ENCODE results near the gene USP10. TPM values are rescaled to one million over a fixed set of nuclear protein-coding genes. Genes with fewer than 3 reads are reported as not detected.

USP10 gene
- total and polyA plus RNA-seq, 12 donors: 17.5 to 82.9 (median 62.8) TPM

- ATAC-seq (no peak), DNase-seq (no peak)
- Histone ChIP-seq H3K9me3 (no peaks in the 10 kb centered on the region), H3K27me3 (peaks cover 0 to 5% (median 0%) of the 10 kb centered on the region in 7 donors), H3K36me3 (peaks cover 0 to 3% (median 0%) of the 10 kb centered on the region in 9 donors), H3K4me1 (peaks cover 0 to 7% (median 0%) of the 10 kb centered on the region in 9 donors), H3K4me3 (no peak overlapping the region), H3K27ac (no peak overlapping the region)
- intact Hi-C loops (cut with DNase I): loop anchor here in 7 of 10 donors (2.0 to 5.0 kb wide), 3 partner anchors 51 to 54 kb away; no protein-coding TSS in a partner anchor
- 84 to 92% methylated on average over 3 of the region's 3 CpGs for WGBS, 2 donors
- no peak for TF ChIP-seq CTCF (IDR thresholded peaks at IDR 0.05)
Observed at GRCh38 chr16:84673561-84673960, 26.2 kb upstream of the USP10 start.

GRCh38 chr16:84675423-84675822 is 24.4 kb upstream of the USP10 start:
- DNase-seq (no peak), ATAC-seq (no peak)
- H3K36me3 ChIP-seq: no peaks in the 10 kb centered on the region
- H3K27ac ChIP-seq: no peak overlapping the region
- no peaks in the 10 kb centered on the region for H3K9me3 ChIP-seq
- no peak overlapping the region for H3K4me3 ChIP-seq
- peaks cover 0 to 7% (median 0%) of the 10 kb centered on the region in 9 donors for H3K4me1 ChIP-seq
- intact Hi-C loops (cut with DNase I): no loop called here
- H3K27me3 ChIP-seq: peaks cover 0 to 5% (median 0%) of the 10 kb centered on the region in 7 donors
- no peak for TF ChIP-seq CTCF (IDR thresholded peaks at IDR 0.05)
- 88 to 96% methylated on average over 9 of the region's 9 CpGs for WGBS, 2 donors

- intact Hi-C loops (cut with DNase I): no loop called here
- Histone ChIP-seq H3K4me3 (no peak overlapping the region), H3K27ac (no peak overlapping the region), H3K9me3 (no peaks in the 10 kb centered on the region), H3K27me3 (peaks cover 0 to 5% (median 0%) of the 10 kb centered on the region in 7 donors), H3K4me1 (peaks cover 0 to 7% (median 0%) of the 10 kb centered on the region in 9 donors), H3K36me3 (no peaks in the 10 kb centered on the region)
- WGBS, 2 donors: 91 to 99% methylated on average over 2 of the region's 2 CpGs
- no peak for ATAC-seq
- no peak for TF ChIP-seq CTCF (IDR thresholded peaks at IDR 0.05)
- DNase-seq: no peak
Observed at GRCh38 chr16:84675884-84676283, 23.9 kb upstream of the USP10 start.

GRCh38 chr16:84677017-84677803 is 22.6 kb upstream of the USP10 start:
- no peak overlapping the region for H3K27ac ChIP-seq
- no peak overlapping the region for H3K4me3 ChIP-seq
- no peaks in the 10 kb centered on the region for H3K9me3 ChIP-seq
- peaks cover 0 to 4% (median 0%) of the 10 kb centered on the region in 9 donors for H3K4me1 ChIP-seq
- ATAC-seq (no peak), DNase-seq (no peak)
- intact Hi-C loops (cut with DNase I): no loop called here
- no peaks in the 10 kb centered on the region for H3K36me3 ChIP-seq
- 74 to 75% methylated on average over 14 of the region's 14 CpGs for WGBS, 2 donors
- no peak for TF ChIP-seq CTCF (IDR thresholded peaks at IDR 0.05)
- peaks cover 0 to 6% (median 0%) of the 10 kb centered on the region in 7 donors for H3K27me3 ChIP-seq

Data from heart right ventricle (tissue), 16 donors.